ENCODE results near the gene TUBA4B. TPM values are rescaled to one million over a fixed set of nuclear protein-coding genes. Genes with fewer than 3 reads are reported as not detected.
"Not testable (repeated sequence)": the region's sequence is repeated elsewhere in the genome, so short reads cannot be mapped to it uniquely, and the experiment has no call there.

TUBA4B gene
- total RNA-seq, 1 donor from 2014 or later, result not detected

GRCh38 chr2:219246559-219246958 is 6.5 kb upstream of the TUBA4B start:
- DNase-seq (ENCODE audit: low spot score), result no peak
- peaks cover 57% of the 10 kb centered on the region for H3K36me3 Mint-ChIP-seq (ENCODE audit: low read depth)
- intact Hi-C loops (cut with micrococcal nuclease), result loop anchor here (2.0 kb wide), 1 partner anchor 40 kb away; the partner anchor contains the start of gene ZFAND2B

DNA sequence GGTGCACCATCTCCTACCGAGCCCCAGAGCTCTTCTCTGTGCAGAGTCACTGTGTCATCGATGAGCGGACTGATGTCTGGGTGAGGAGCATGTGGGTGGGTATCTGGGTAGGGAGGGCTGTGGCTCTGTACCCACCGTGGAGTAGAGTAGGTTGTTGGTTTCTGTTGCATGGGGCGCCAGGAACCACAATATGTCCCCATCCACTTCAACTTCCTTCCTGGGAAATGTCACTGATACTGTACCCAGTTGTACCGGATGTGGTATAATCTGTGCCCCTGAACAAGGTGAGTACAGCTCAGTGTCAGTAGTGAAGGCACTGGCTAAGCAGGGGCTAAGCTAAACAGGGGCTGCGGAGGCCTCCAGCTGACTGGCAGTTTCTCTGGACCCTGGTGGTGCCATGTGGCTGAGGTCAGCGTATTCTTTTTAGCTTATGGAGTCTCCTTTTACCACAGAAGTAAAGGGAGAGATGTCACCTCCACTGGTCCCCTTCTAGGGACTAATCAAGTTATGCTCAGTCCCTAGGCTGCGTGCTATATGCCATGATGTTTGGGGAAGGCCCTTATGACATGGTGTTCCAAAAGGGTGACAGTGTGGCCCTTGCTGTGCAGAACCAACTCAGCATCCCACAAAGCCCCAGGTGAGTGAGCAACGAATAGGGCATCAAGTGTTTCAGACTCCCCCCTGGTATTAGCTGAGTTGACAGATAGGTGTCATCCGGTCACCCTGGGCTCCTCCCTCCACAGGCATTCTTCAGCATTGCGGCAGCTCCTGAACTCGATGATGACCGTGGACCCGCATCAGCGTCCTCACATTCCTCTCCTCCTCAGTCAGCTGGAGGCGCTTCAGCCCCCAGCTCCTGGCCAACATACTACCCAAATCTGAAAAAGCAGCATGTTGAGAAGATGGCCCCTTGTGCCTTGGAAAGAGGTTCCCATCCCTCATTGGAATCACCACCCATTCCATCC is 5.1 kb upstream of the TUBA4B start:
- no peaks in the 10 kb centered on the region for H3K27me3 Mint-ChIP-seq (ENCODE audit: low read depth)
- peak; percentile 50 for DNase-seq (ENCODE audit: low spot score)
- intact Hi-C loops (cut with micrococcal nuclease), result loop anchor here (2.0 kb wide), 1 partner anchor 41 kb away; the partner anchor contains the start of gene ZFAND2B
- peak overlapping the region; percentile 82 for H3K27ac Mint-ChIP-seq
- H3K4me3 Mint-ChIP-seq (ENCODE audit: low read depth), result peak overlapping the region; percentile 96
- H3K36me3 Mint-ChIP-seq (ENCODE audit: low read depth), result peaks cover 71% of the 10 kb centered on the region
- no peaks in the 10 kb centered on the region for H3K9me3 Mint-ChIP-seq
- peaks cover 73% of the 10 kb centered on the region for H3K4me1 Mint-ChIP-seq (ENCODE audit: low read depth)

More at GRCh38 chr2:219246559-219246958, 6.5 kb upstream of the TUBA4B start:
- H3K27me3 Mint-ChIP-seq (ENCODE audit: low read depth), result no peaks in the 10 kb centered on the region
- no peaks in the 10 kb centered on the region for H3K9me3 Mint-ChIP-seq
- H3K4me3 Mint-ChIP-seq (ENCODE audit: low read depth), result peak overlapping the region; percentile 96
- peaks cover 63% of the 10 kb centered on the region for H3K4me1 Mint-ChIP-seq (ENCODE audit: low read depth)
- peak overlapping the region; percentile 82 for H3K27ac Mint-ChIP-seq

DNA sequence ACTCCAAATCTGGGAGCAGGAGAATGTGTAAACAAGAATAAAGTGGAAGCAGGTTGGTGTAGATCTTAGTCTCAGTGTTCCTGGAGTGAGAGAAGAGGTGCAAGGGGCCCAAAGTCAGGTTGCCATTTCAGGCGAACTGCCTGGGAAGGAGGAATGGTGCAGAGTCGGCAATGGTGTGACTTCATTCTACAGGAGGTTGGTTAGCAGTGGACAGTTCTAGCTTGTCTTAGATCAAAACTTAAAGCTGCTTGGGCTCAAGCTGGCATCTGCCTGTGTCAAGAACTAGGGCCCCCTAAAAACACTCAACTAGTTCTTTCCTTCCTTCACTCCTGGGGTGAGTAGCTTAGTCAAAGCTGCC is 4.2 kb upstream of the TUBA4B start:
- no peaks in the 10 kb centered on the region for H3K27me3 Mint-ChIP-seq (ENCODE audit: low read depth)
- H3K36me3 Mint-ChIP-seq (ENCODE audit: low read depth), result peaks cover 74% of the 10 kb centered on the region
- H3K4me1 Mint-ChIP-seq (ENCODE audit: low read depth), result peaks cover 71% of the 10 kb centered on the region
- peak overlapping the region; percentile 77 for H3K4me3 Mint-ChIP-seq (ENCODE audit: low read depth)
- no peak for DNase-seq (ENCODE audit: low spot score)
- intact Hi-C loops (cut with micrococcal nuclease), result no loop called here
- peak overlapping the region; percentile 90 for H3K27ac Mint-ChIP-seq
- no peaks in the 10 kb centered on the region for H3K9me3 Mint-ChIP-seq

DNA sequence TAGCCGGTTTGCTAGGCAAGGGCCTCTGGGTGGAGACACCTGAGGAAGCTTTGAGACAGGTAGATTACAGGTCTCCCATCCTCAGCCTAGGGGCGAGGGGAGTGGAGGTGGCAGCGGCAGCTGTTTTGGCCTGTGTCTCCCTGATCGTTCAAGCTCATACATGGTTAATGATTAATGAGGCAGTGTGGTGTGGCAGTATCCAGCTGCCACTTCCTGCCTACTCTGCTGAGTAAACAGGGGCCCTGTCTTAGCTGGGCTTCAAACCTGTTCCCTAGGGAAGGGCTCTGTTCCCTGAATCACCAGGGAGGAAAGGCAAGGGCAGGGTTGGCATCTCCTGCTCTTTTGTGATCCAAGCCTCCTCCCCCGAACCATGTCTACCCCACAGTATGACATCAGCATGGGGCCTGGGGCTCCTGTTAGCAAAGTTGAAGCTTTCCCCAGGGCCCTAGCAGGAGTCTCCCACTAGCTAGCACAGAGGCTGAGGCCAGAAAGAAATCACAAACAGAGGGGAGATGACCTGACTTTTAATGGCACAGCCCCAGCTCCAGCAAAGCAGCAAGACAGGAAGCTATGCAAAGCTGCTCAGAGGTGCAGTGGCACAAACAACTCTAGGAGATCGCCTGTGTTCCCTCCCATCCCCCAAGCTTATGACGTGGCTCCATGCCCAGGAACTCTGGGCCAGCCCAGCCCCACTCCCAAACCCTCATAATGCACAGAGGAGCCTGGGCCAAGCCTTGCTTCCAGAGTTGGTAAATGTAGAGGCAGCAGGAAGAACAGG is 3.7 kb upstream of the TUBA4B start:
- peak; percentile 34 for DNase-seq (ENCODE audit: low spot score)
- Mint-ChIP-seq H3K4me1 (ENCODE audit: low read depth) (peaks cover 70% of the 10 kb centered on the region), H3K36me3 (ENCODE audit: low read depth) (peaks cover 74% of the 10 kb centered on the region), H3K27ac (peak overlapping the region; percentile 90), H3K9me3 (no peaks in the 10 kb centered on the region), H3K4me3 (ENCODE audit: low read depth) (peak overlapping the region; percentile 77), H3K27me3 (ENCODE audit: low read depth) (no peaks in the 10 kb centered on the region)
- intact Hi-C loops (cut with micrococcal nuclease), result no loop called here

- intact Hi-C loops (cut with micrococcal nuclease), result loop anchor here (10.0 kb wide), 1 partner anchor 845 kb away; no protein-coding TSS in a partner anchor
- no peak for DNase-seq (ENCODE audit: low spot score)
- H3K36me3 Mint-ChIP-seq (ENCODE audit: low read depth), result peaks cover 74% of the 10 kb centered on the region
- H3K4me3 Mint-ChIP-seq (ENCODE audit: low read depth), result peak overlapping the region; percentile 77
- peaks cover 70% of the 10 kb centered on the region for H3K4me1 Mint-ChIP-seq (ENCODE audit: low read depth)
- H3K9me3 Mint-ChIP-seq, result no peaks in the 10 kb centered on the region
- no peaks in the 10 kb centered on the region for H3K27me3 Mint-ChIP-seq (ENCODE audit: low read depth)
- peak overlapping the region; percentile 47 for H3K27ac Mint-ChIP-seq
Measured at GRCh38 chr2:219250049-219250781, 2.8 kb upstream of the TUBA4B start.

DNA sequence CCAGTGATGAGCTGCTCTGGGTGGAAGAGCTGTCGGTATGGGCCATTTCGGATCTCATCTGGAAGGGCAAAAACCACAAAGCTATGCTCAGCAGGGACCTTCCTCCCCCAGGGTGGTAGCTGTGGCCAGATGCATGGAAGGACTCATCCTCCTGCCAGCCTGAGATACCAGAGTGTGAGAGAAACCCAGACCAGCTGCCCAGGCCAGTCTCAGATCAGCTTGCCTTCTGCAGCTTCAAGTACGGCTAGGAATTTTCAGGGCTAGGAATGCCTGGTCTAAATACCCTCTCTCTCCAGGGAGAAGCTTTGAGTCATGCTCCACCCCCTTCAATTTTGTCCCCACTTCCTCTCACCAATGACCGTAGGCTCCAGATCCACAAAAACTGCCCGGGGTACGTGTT is 1.4 kb upstream of the TUBA4B start:
- Mint-ChIP-seq H3K4me1 (ENCODE audit: low read depth) (peaks cover 69% of the 10 kb centered on the region), H3K27ac (peak overlapping the region; percentile 85), H3K9me3 (no peaks in the 10 kb centered on the region), H3K36me3 (ENCODE audit: low read depth) (peaks cover 66% of the 10 kb centered on the region), H3K27me3 (ENCODE audit: low read depth) (no peaks in the 10 kb centered on the region), H3K4me3 (ENCODE audit: low read depth) (peak overlapping the region; percentile 77)
- intact Hi-C loops (cut with micrococcal nuclease), result loop anchor here (2.0 to 10.0 kb wide), 3 partner anchors 43 to 847 kb away; no protein-coding TSS in a partner anchor
- DNase-seq (ENCODE audit: low spot score), result no peak

- peaks cover 65% of the 10 kb centered on the region for H3K4me1 Mint-ChIP-seq (ENCODE audit: low read depth)
- H3K27me3 Mint-ChIP-seq (ENCODE audit: low read depth), result no peaks in the 10 kb centered on the region
- intact Hi-C loops (cut with micrococcal nuclease), result loop anchor here (2.0 to 10.0 kb wide), 3 partner anchors 43 to 847 kb away; no protein-coding TSS in a partner anchor
- peak overlapping the region; percentile 85 for H3K27ac Mint-ChIP-seq
- H3K9me3 Mint-ChIP-seq, result no peaks in the 10 kb centered on the region
- DNase-seq (ENCODE audit: low spot score), result no peak
- H3K4me3 Mint-ChIP-seq (ENCODE audit: low read depth), result peak overlapping the region; percentile 77
- peaks cover 62% of the 10 kb centered on the region for H3K36me3 Mint-ChIP-seq (ENCODE audit: low read depth)
Measured at GRCh38 chr2:219252084-219252483, 959 bp upstream of the TUBA4B start.

- H3K27me3 Mint-ChIP-seq (ENCODE audit: low read depth), result no peaks in the 10 kb centered on the region
- peak overlapping the region; percentile 77 for H3K4me3 Mint-ChIP-seq (ENCODE audit: low read depth)
- no peak for DNase-seq (ENCODE audit: low spot score)
- H3K36me3 Mint-ChIP-seq (ENCODE audit: low read depth), result peaks cover 57% of the 10 kb centered on the region
- no peaks in the 10 kb centered on the region for H3K9me3 Mint-ChIP-seq
- H3K27ac Mint-ChIP-seq, result peak overlapping the region; percentile 85
- intact Hi-C loops (cut with micrococcal nuclease), result loop anchor here (2.0 to 10.0 kb wide), 3 partner anchors 42 to 848 kb away; no protein-coding TSS in a partner anchor
- peaks cover 60% of the 10 kb centered on the region for H3K4me1 Mint-ChIP-seq (ENCODE audit: low read depth)
Measured at GRCh38 chr2:219252570-219252899, 508 bp upstream of the TUBA4B start.

- Mint-ChIP-seq H3K4me3 (ENCODE audit: low read depth) (peak within 1 kb of the TSS; percentile 77), H3K27me3 (ENCODE audit: low read depth) (no peaks in the 10 kb centered on the region), H3K36me3 (ENCODE audit: low read depth) (peaks cover 43% of the 10 kb centered on the region), H3K9me3 (no peaks in the 10 kb centered on the region), H3K4me1 (ENCODE audit: low read depth) (peaks cover 46% of the 10 kb centered on the region), H3K27ac (peak within 1 kb of the TSS; percentile 92)
- intact Hi-C loops (cut with micrococcal nuclease), result loop anchor here (1.0 to 10.0 kb wide), 9 partner anchors 9 to 849 kb away; partner anchors contain the start of genes ANKZF1, ATG9A, CNPPD1 and DNAJB2
- peak; percentile 84 for DNase-seq (ENCODE audit: low spot score)
Measured at GRCh38 chr2:219253753-219254589, 928 bp downstream of the TUBA4B start, which contains the start of gene TUBA4A. Gene TUBA4A (minus strand): TSS chr2:219253918. CDS start chr2:219253858, 60 bp downstream.

GRCh38 chr2:219254590-219255201 is 1.7 kb downstream of the TUBA4B start:
- intact Hi-C loops (cut with micrococcal nuclease), result loop anchor here (1.0 to 10.0 kb wide), 2 partner anchors 25 to 850 kb away; partner anchors contain the start of gene DNAJB2
- Mint-ChIP-seq H3K4me1 (ENCODE audit: low read depth) (peaks cover 39% of the 10 kb centered on the region), H3K27ac (peak overlapping the region; percentile 92), H3K27me3 (ENCODE audit: low read depth) (peaks cover 3% of the 10 kb centered on the region), H3K9me3 (no peaks in the 10 kb centered on the region), H3K36me3 (ENCODE audit: low read depth) (peaks cover 36% of the 10 kb centered on the region), H3K4me3 (ENCODE audit: low read depth) (peak overlapping the region; percentile 77)
- peak; percentile 40 for DNase-seq (ENCODE audit: low spot score)

DNA sequence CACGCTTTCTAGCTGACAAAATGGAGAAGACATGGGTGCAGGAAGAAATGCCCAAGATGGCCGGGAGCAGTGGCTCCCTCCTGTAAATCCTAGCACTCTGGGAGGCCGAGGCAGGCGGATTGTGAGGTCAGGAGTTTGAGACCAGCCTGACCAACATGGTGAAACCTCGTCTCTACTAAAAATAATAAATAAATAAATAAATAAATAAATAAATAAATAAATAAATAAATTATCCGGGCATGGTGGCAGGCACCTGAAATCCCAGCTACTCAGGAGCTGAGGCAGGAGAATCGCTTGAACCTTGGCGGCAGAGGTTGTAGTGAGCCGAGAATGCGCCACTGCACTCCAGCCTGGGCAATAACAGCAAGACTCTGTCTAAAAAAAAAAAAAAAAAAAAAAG is 5.9 kb downstream of the TUBA4B start:
- H3K9me3 Mint-ChIP-seq, H3K27ac Mint-ChIP-seq: not testable (repeated sequence)
- intact Hi-C loops (cut with micrococcal nuclease), result loop anchor here (10.0 kb wide), 1 partner anchor 854 kb away; no protein-coding TSS in a partner anchor

More for the DNA sequence above, 5.9 kb downstream of the TUBA4B start:
- not testable (repeated sequence) for DNase-seq (ENCODE audit: low spot score); H3K4me3 Mint-ChIP-seq (ENCODE audit: low read depth); H3K36me3 Mint-ChIP-seq (ENCODE audit: low read depth)
- peaks cover 10% of the 10 kb centered on the region for H3K4me1 Mint-ChIP-seq (ENCODE audit: low read depth)
- peaks cover 13% of the 10 kb centered on the region for H3K27me3 Mint-ChIP-seq (ENCODE audit: low read depth)
